Measurements from ENCODE around the gene ZBTB21. TPM values are rescaled to one million over a fixed set of nuclear protein-coding genes. Genes with fewer than 3 reads are reported as not detected.

Gene ZBTB21
- total RNA-seq, 2 experiments from 2014 or later, result 23.6 to 24.1 TPM

GRCh38 chr21:42012344-42012743 lies 2.2 kb upstream of the ZBTB21 start:
- Mint-ChIP-seq H3K9me3 (peaks cover 6% of the 10 kb centered on the region), H3K36me3 (peaks cover 11% of the 10 kb centered on the region), H3K27me3 (no peaks in the 10 kb centered on the region), H3K4me1 (ENCODE audit: low read depth) (peaks cover 10% of the 10 kb centered on the region), H3K27ac (no peak overlapping the region), H3K4me3 (no peak overlapping the region)
- CTCF ChIA-PET, result interaction anchor here (3.3 kb wide), 1 partner anchor 95 kb away, joined by 11 read pairs; no protein-coding TSS in a partner anchor
- intact Hi-C loops (cut with micrococcal nuclease), result no loop called here
- no peak for DNase-seq
- POLR2A ChIA-PET, result no interaction called here

- ChIA-PET CTCF (interaction anchor here (0.6 to 3.3 kb wide), 4 partner anchors 97 to 1003 kb away, joined by 4 to 11 read pairs (median 6); no protein-coding TSS in a partner anchor), POLR2A (interaction anchor here (1.1 to 1.4 kb wide), 2 partner anchors 97 to 131 kb away, joined by 3 to 8 read pairs; partner anchors contain the start of gene PRDM15)
- Mint-ChIP-seq H3K4me3 (peak overlapping the region; percentile 77), H3K27ac (peak overlapping the region; percentile 73), H3K4me1 (ENCODE audit: low read depth) (peaks cover 21% of the 10 kb centered on the region), H3K9me3 (peaks cover 6% of the 10 kb centered on the region), H3K27me3 (no peaks in the 10 kb centered on the region), H3K36me3 (peaks cover 17% of the 10 kb centered on the region)
- intact Hi-C loops (cut with micrococcal nuclease), result loop anchor here (1.0 kb wide), 2 partner anchors 8 to 52 kb away; no protein-coding TSS in a partner anchor
- DNase-seq, result peak; percentile 51
These were observed 641 bp upstream of the ZBTB21 start for GRCh38 chr21:42010507-42011495.

GRCh38 chr21:42009018-42009830 lies 936 bp downstream of the ZBTB21 start:
- no peaks in the 10 kb centered on the region for H3K27me3 Mint-ChIP-seq

GRCh38 chr21:42007356-42007940 lies 2.7 kb downstream of the ZBTB21 start:
- H3K27me3 Mint-ChIP-seq, result no peaks in the 10 kb centered on the region
- CTCF ChIA-PET, result interaction anchor here (0.9 to 1.9 kb wide), 2 partner anchors 100 to 110 kb away, joined by 7 read pairs; no protein-coding TSS in a partner anchor

More at GRCh38 chr21:42009018-42009830, 936 bp downstream of the ZBTB21 start:
- Mint-ChIP-seq H3K4me3 (peak overlapping the region; percentile 80), H3K36me3 (peaks cover 17% of the 10 kb centered on the region), H3K4me1 (ENCODE audit: low read depth) (peaks cover 35% of the 10 kb centered on the region), H3K9me3 (no peaks in the 10 kb centered on the region), H3K27ac (peak overlapping the region; percentile 88)
- intact Hi-C loops (cut with micrococcal nuclease), result loop anchor here (10.0 kb wide), 1 partner anchor 396 kb away; the partner anchor contains the start of gene UBASH3A
- DNase-seq, result peak; percentile 66
- ChIA-PET POLR2A (interaction anchor here (1.0 to 1.4 kb wide), 3 partner anchors 54 to 130 kb away, joined by 3 to 8 read pairs (median 6); partner anchors contain the start of gene PRDM15), CTCF (interaction anchor here (0.9 kb wide), 1 partner anchor 109 kb away, joined by 4 read pairs; no protein-coding TSS in a partner anchor)

GRCh38 chr21:42006765-42007164 lies 3.4 kb downstream of the ZBTB21 start:
- Mint-ChIP-seq H3K36me3 (peaks cover 23% of the 10 kb centered on the region), H3K4me1 (ENCODE audit: low read depth) (peaks cover 58% of the 10 kb centered on the region), H3K9me3 (no peaks in the 10 kb centered on the region), H3K4me3 (no peak overlapping the region), H3K27me3 (no peaks in the 10 kb centered on the region), H3K27ac (no peak overlapping the region)
- DNase-seq, result no peak
- POLR2A ChIA-PET, result interaction anchor here (0.6 to 1.0 kb wide), 2 partner anchors 14 to 129 kb away, joined by 4 read pairs; no protein-coding TSS in a partner anchor
- intact Hi-C loops (cut with micrococcal nuclease), result loop anchor here (10.0 kb wide), 1 partner anchor 398 kb away; the partner anchor contains the start of gene UBASH3A
- CTCF ChIA-PET, result interaction anchor here (0.9 to 1.9 kb wide), 2 partner anchors 101 to 111 kb away, joined by 7 read pairs; no protein-coding TSS in a partner anchor

More at GRCh38 chr21:42007356-42007940, 2.7 kb downstream of the ZBTB21 start:
- Mint-ChIP-seq H3K36me3 (peaks cover 19% of the 10 kb centered on the region), H3K4me1 (ENCODE audit: low read depth) (peaks cover 51% of the 10 kb centered on the region), H3K27ac (peak overlapping the region; percentile 0), H3K9me3 (no peaks in the 10 kb centered on the region), H3K4me3 (peak overlapping the region; percentile 24)
- POLR2A ChIA-PET, result interaction anchor here (0.6 kb wide), 1 partner anchor 130 kb away, joined by 4 read pairs; no protein-coding TSS in a partner anchor
- intact Hi-C loops (cut with micrococcal nuclease), result loop anchor here (10.0 kb wide), 1 partner anchor 397 kb away; the partner anchor contains the start of gene UBASH3A
- no peak for DNase-seq

GRCh38 chr21:42004406-42005199 lies 5.6 kb downstream of the ZBTB21 start:
- intact Hi-C loops (cut with micrococcal nuclease), result loop anchor here (5.0 to 10.0 kb wide), 2 partner anchors 233 to 400 kb away; partner anchors contain the start of gene UBASH3A
- Mint-ChIP-seq H3K9me3 (no peaks in the 10 kb centered on the region), H3K27ac (peak overlapping the region; percentile 50), H3K4me1 (ENCODE audit: low read depth) (peaks cover 66% of the 10 kb centered on the region), H3K27me3 (no peaks in the 10 kb centered on the region), H3K4me3 (no peak overlapping the region), H3K36me3 (peaks cover 33% of the 10 kb centered on the region)
- CTCF ChIA-PET, result interaction anchor here (1.1 kb wide), 3 partner anchors 103 to 127 kb away, joined by 3 to 7 read pairs (median 4); no protein-coding TSS in a partner anchor
- no peak for DNase-seq
- POLR2A ChIA-PET, result no interaction called here

- DNase-seq, result peak; percentile 58
- intact Hi-C loops (cut with micrococcal nuclease), result loop anchor here (2.0 to 10.0 kb wide), 5 partner anchors 76 to 402 kb away; partner anchors contain the start of genes PRDM15 and UBASH3A
- POLR2A ChIA-PET, result interaction anchor here (0.8 to 1.7 kb wide), 5 partner anchors 60 to 234 kb away, joined by 3 to 12 read pairs (median 4); partner anchors contain the start of gene PRDM15
- CTCF ChIA-PET, result interaction anchor here (0.8 to 1.5 kb wide), 5 partner anchors 31 to 231 kb away, joined by 3 to 4 read pairs (median 4); no protein-coding TSS in a partner anchor
- Mint-ChIP-seq H3K4me1 (ENCODE audit: low read depth) (peaks cover 67% of the 10 kb centered on the region), H3K27me3 (no peaks in the 10 kb centered on the region), H3K36me3 (peaks cover 39% of the 10 kb centered on the region), H3K4me3 (peak overlapping the region; percentile 34), H3K27ac (peak overlapping the region; percentile 86), H3K9me3 (no peaks in the 10 kb centered on the region)
These were observed 7.1 kb downstream of the ZBTB21 start for GRCh38 chr21:42003051-42003461.

GRCh38 chr21:42002421-42002958 lies 7.7 kb downstream of the ZBTB21 start:
- POLR2A ChIA-PET, result interaction anchor here (0.6 to 1.7 kb wide), 8 partner anchors 9 to 235 kb away, joined by 3 to 12 read pairs (median 4); partner anchors contain the start of gene PRDM15
- H3K9me3 Mint-ChIP-seq, result no peaks in the 10 kb centered on the region
- CTCF ChIA-PET, result interaction anchor here (0.8 to 1.5 kb wide), 6 partner anchors 30 to 231 kb away, joined by 3 to 4 read pairs (median 4); no protein-coding TSS in a partner anchor
- peaks cover 61% of the 10 kb centered on the region for H3K4me1 Mint-ChIP-seq (ENCODE audit: low read depth)
- intact Hi-C loops (cut with micrococcal nuclease), result loop anchor here (1.0 to 10.0 kb wide), 7 partner anchors 8 to 402 kb away; partner anchors contain the start of genes PRDM15, UBASH3A and ZBTB21
- peak overlapping the region; percentile 86 for H3K27ac Mint-ChIP-seq
- no peaks in the 10 kb centered on the region for H3K27me3 Mint-ChIP-seq
- DNase-seq, result peak; percentile 92
- peak overlapping the region; percentile 37 for H3K4me3 Mint-ChIP-seq
- peaks cover 37% of the 10 kb centered on the region for H3K36me3 Mint-ChIP-seq

- no peaks in the 10 kb centered on the region for H3K27me3 Mint-ChIP-seq
- H3K4me1 Mint-ChIP-seq (ENCODE audit: low read depth), result peaks cover 54% of the 10 kb centered on the region
- H3K36me3 Mint-ChIP-seq, result peaks cover 34% of the 10 kb centered on the region
- no peaks in the 10 kb centered on the region for H3K9me3 Mint-ChIP-seq
- ChIA-PET POLR2A (interaction anchor here (0.6 to 1.7 kb wide), 6 partner anchors 8 to 218 kb away, joined by 3 to 12 read pairs (median 4); partner anchors contain the start of gene PRDM15), CTCF (interaction anchor here (0.9 to 1.5 kb wide), 4 partner anchors 76 to 121 kb away, joined by 3 to 4 read pairs (median 4); no protein-coding TSS in a partner anchor)
- intact Hi-C loops (cut with micrococcal nuclease), result loop anchor here (1.0 to 10.0 kb wide), 7 partner anchors 9 to 403 kb away; partner anchors contain the start of genes PRDM15, UBASH3A and ZBTB21
- H3K27ac Mint-ChIP-seq, result peak overlapping the region; percentile 86
- H3K4me3 Mint-ChIP-seq, result peak overlapping the region; percentile 47
- DNase-seq, result no peak
These were observed 8.4 kb downstream of the ZBTB21 start for GRCh38 chr21:42001781-42002180.

Measured in activated CD4-positive, alpha-beta memory T cell treated with anti-CD3 and anti-CD28 coated beads for 36 hours (primary cell).